HG02981 (cell line): ENCODE measurements around the gene MYDGF.

Experiments used
- ATAC-seq: cut with Tn5 transposase; IDR thresholded peaks from one replicate; pipeline ENCODE4 v1.9.1; 2021; ENCODE audit warnings: mild to moderate bottlenecking, moderate library complexity; ENCODE audit not compliant: unreplicated experiment

The MYDGF gene

GRCh38 chr19:4613254-4613751, 56.8 kb downstream of the MYDGF start:
- no peak for ATAC-seq

GRCh38 chr19:4609878-4610511, 60.1 kb downstream of the MYDGF start:
- ATAC-seq, result no peak
